ENCODE measurements around the gene ERC1.

DNA sequence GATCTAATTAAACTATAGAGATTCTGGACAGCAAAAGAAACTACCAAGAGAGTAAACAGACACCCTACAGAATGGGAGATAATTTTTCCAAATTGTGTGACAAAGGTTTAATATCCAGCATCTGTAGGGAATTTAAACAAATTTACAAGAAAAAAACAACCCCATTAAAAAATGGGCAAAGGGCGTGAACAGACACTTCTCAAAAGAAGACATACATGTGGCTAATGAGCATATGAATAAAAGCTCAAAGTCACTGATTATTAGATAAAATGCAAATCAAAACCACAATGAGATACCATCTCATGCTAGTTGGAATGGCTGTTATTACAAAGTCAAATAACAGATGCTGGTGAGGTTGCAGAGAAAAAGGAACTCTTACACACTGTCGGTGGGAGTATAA, 309.4 kb downstream of the ERC1 start:
- TF ChIP-seq, protein P1, sequence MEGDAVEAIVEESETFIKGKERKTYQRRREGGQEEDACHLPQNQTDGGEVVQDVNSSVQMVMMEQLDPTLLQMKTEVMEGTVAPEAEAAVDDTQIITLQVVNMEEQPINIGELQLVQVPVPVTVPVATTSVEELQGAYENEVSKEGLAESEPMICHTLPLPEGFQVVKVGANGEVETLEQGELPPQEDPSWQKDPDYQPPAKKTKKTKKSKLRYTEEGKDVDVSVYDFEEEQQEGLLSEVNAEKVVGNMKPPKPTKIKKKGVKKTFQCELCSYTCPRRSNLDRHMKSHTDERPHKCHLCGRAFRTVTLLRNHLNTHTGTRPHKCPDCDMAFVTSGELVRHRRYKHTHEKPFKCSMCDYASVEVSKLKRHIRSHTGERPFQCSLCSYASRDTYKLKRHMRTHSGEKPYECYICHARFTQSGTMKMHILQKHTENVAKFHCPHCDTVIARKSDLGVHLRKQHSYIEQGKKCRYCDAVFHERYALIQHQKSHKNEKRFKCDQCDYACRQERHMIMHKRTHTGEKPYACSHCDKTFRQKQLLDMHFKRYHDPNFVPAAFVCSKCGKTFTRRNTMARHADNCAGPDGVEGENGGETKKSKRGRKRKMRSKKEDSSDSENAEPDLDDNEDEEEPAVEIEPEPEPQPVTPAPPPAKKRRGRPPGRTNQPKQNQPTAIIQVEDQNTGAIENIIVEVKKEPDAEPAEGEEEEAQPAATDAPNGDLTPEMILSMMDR (IDR thresholded peaks at IDR 0.05) = no peak
- no peak for TF ChIP-seq POLR2A (IDR thresholded peaks at IDR 0.05)
- no peak for TF ChIP-seq EP300 (IDR thresholded peaks at IDR 0.05)

Data from tibial nerve (tissue), 4 donors.